Lower leg skin (tissue), 3 donors: ENCODE data around the gene AAMP.

Source experiments
- CTCF ChIP-seq, 3 donors: fragments of 450-650 bp; IDR thresholded peaks; one replicate each; pipeline ENCODE4 v1.5.1; 2016; ENCODE audit warnings: antibody characterized with exemption in 3 of 3, mild to moderate bottlenecking in 3 of 3, moderate library complexity in 2 of 3
- POLR2A ChIP-seq, 2 donors: fragments of 450-650 bp; IDR thresholded peaks; one replicate each; pipeline ENCODE4 v1.6.1; 2016 to 2017; ENCODE audit warnings: antibody characterized with exemption in 2 of 2, mild to moderate bottlenecking in 1 of 2, moderate library complexity in 1 of 2

- TF ChIP-seq CTCF (IDR thresholded peaks at IDR 0.05) (no peak), POLR2A (IDR thresholded peaks at IDR 0.05) (no peak)
Measured at GRCh38 chr2:218317835-218318234, 47.9 kb upstream of the AAMP start.
